WERI-Rb-1 (cell line): Measurements from ENCODE around the gene SIDT2.

Experiments used
- DNase-seq: peaks from one replicate; pipeline ENCODE4 v3.0.0-alpha.2; 2020
- H3K27ac ChIP-seq: fragments of 250-450 bp; sonication (Bioruptor Pico); 2 replicates; pipeline ENCODE4 v1.5.1; 2020; ENCODE audit warnings: mild to moderate bottlenecking, moderate library complexity
- H3K27me3 ChIP-seq: fragments of 250-450 bp; sonication (Bioruptor Pico); 2 replicates; pipeline ENCODE4 v1.5.1; 2021; ENCODE audit warnings: mild to moderate bottlenecking, low read depth, moderate library complexity; ENCODE audit not compliant: insufficient read depth, severe bottlenecking
- H3K36me3 ChIP-seq: fragments of 250-450 bp; sonication (Bioruptor Pico); 2 replicates; pipeline ENCODE4 v1.5.1; 2020; ENCODE audit warnings: mild to moderate bottlenecking, moderate library complexity
- H3K4me3 ChIP-seq: 2 replicates; pipeline ENCODE4 v1.5.1; 2011; ENCODE audit warnings: low read depth, mild to moderate bottlenecking, control low read depth, low read length
- H3K9me3 ChIP-seq: fragments of 250-450 bp; sonication (Bioruptor Pico); 2 replicates; pipeline ENCODE4 v1.5.1; 2021; ENCODE audit warnings: mild to moderate bottlenecking, moderate library complexity; ENCODE audit not compliant: severe bottlenecking
- TF ChIP-seq, protein P1 (sequence below): IDR thresholded peaks from 2 replicates; pipeline ENCODE4 v1.5.1; 2011; ENCODE audit warnings: low read depth, mild to moderate bottlenecking, control low read depth, inconsistent platforms, low read length

Gene SIDT2

DNA sequence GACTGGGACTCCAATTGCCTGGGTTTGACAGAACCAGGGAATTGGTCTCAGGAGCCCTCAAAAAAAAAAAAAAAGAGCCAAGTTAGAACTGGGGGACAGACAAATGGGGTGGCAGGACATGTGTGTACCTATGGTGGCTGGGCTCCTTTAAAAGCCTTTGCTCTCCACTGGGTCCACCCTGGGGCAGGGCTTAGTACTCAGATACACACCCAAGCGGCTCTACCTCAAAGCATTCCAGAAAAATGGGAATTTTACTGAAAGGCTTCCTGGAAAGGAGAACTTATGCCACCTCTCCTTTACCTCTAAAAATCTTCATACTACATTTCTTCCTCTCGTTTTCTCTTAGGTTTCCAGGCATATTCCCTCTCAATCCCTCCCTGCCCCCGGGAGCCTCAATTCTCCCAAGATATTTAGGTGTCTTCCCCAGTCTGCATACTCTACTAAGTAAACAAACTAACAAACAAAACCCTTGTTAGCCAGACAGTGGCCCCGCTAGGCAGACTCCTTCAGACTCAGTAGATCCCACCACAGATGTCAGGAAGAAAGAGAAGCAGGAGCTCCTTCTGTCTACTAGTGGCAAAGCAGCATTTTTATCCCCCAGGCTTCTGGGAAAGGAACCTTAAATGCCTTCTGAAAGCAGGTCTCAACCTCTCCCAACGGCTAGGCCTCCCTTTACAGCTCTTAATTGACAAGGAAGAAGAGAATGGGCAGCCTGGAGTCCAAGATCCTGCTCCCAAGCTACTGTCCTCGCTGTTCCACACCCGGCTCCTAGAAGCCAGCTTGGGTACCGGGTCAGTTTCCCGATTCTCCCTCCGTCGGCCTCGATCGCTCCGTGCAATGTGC, 52.7 kb downstream of the SIDT2 start:
- TF ChIP-seq, protein P1, sequence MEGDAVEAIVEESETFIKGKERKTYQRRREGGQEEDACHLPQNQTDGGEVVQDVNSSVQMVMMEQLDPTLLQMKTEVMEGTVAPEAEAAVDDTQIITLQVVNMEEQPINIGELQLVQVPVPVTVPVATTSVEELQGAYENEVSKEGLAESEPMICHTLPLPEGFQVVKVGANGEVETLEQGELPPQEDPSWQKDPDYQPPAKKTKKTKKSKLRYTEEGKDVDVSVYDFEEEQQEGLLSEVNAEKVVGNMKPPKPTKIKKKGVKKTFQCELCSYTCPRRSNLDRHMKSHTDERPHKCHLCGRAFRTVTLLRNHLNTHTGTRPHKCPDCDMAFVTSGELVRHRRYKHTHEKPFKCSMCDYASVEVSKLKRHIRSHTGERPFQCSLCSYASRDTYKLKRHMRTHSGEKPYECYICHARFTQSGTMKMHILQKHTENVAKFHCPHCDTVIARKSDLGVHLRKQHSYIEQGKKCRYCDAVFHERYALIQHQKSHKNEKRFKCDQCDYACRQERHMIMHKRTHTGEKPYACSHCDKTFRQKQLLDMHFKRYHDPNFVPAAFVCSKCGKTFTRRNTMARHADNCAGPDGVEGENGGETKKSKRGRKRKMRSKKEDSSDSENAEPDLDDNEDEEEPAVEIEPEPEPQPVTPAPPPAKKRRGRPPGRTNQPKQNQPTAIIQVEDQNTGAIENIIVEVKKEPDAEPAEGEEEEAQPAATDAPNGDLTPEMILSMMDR: no peak
- Histone ChIP-seq H3K9me3 (no peaks in the 10 kb centered on the region), H3K4me3 (peak overlapping the region; percentile 82), H3K27ac (peak overlapping the region; percentile 94), H3K36me3 (peaks cover 37% of the 10 kb centered on the region), H3K27me3 (no peaks in the 10 kb centered on the region)
- no peak for DNase-seq

DNA sequence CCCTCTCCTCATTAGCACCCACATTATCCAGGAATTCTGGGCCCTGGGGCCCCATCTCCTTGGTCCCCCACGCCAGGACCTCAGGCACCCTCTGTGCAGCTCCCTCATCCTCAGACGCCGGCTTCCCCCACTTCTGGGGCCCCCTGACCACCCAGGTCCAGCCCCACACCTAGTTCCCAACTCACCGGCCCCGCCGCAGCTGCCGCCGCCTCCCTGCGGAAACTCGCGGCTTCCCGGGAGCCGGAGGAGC, 53.2 kb downstream of the SIDT2 start, which contains the start of gene PCSK7:
Gene PCSK7, minus strand, starts transcription at position 232 of the 250 bp plus-strand sequence. CDS start 2,229 bp downstream, outside the sequence.
- no peaks in the 10 kb centered on the region for H3K9me3 ChIP-seq
- DNase-seq: peak; percentile 73

GRCh38 chr11:117232092-117232878, 53.7 kb downstream of the SIDT2 start, which contains the start of gene RNF214:
Gene RNF214 (plus strand): TSS chr11:117232671. CDS start chr11:117234273, 1,602 bp downstream.
- TF ChIP-seq, protein P1: peak; percentile 67
- peak within 1 kb of the TSS; percentile 94 for H3K27ac ChIP-seq
- peak within 1 kb of the TSS; percentile 82 for H3K4me3 ChIP-seq
- peak; percentile 71 for DNase-seq
- H3K36me3 ChIP-seq: peaks cover 30% of the 10 kb centered on the region
- H3K9me3 ChIP-seq: no peaks in the 10 kb centered on the region
- H3K27me3 ChIP-seq: no peaks in the 10 kb centered on the region

More for the DNA sequence above, 53.2 kb downstream of the SIDT2 start, which contains the start of gene PCSK7:
- peaks cover 32% of the 10 kb centered on the region for H3K36me3 ChIP-seq
- TF ChIP-seq, protein P1: no peak
- H3K4me3 ChIP-seq: peak within 1 kb of the TSS; percentile 82
- H3K27ac ChIP-seq: peak within 1 kb of the TSS; percentile 94
- H3K27me3 ChIP-seq: no peaks in the 10 kb centered on the region

- Histone ChIP-seq H3K36me3 (peaks cover 23% of the 10 kb centered on the region), H3K27ac (peak overlapping the region; percentile 78), H3K27me3 (no peaks in the 10 kb centered on the region), H3K9me3 (no peaks in the 10 kb centered on the region), H3K4me3 (peak overlapping the region; percentile 66)
- TF ChIP-seq, protein P1: no peak
- DNase-seq: peak; percentile 26
These were observed 54.4 kb downstream of the SIDT2 start for GRCh38 chr11:117232911-117233409.

- Histone ChIP-seq H3K36me3 (peaks cover 42% of the 10 kb centered on the region), H3K9me3 (no peaks in the 10 kb centered on the region)
- no peak for DNase-seq
These were observed 59.7 kb downstream of the SIDT2 start for GRCh38 chr11:117238221-117238620.

More at GRCh38 chr11:117238221-117238620, 59.7 kb downstream of the SIDT2 start:
- Histone ChIP-seq H3K27me3 (no peaks in the 10 kb centered on the region), H3K4me3 (no peak overlapping the region), H3K27ac (no peak overlapping the region)
- TF ChIP-seq, protein P1: no peak
